Thoracic aorta (tissue), 2 donors: ENCODE results near the gene SUPT16H. TPM values are rescaled to one million over a fixed set of nuclear protein-coding genes. Genes with fewer than 3 reads are reported as not detected.
"Not testable (repeated sequence)": the region's sequence is repeated elsewhere in the genome, so short reads cannot be mapped to it uniquely, and the experiment has no call there.

ENCODE experiments used
- ATAC-seq: fragments of 150-250 bp; one replicate; pipeline ENCODE4 v1.8.0; 2017; ENCODE audit warnings: low read depth; ENCODE audit not compliant: insufficient number of reproducible peaks, low FRiP score
- DNase-seq: peaks from one replicate; pipeline ENCODE4 v3.0.0-alpha.2; 2020; ENCODE audit warnings: low spot score
- H3K27ac ChIP-seq, 2 donors: fragments of 200-600 bp; sonication (generic); 1 replicate in 1 of 2; 2 replicates in 1 of 2; pipeline ENCODE4 v1.5.1; 2016; ENCODE audit warnings: mild to moderate bottlenecking in 2 of 2, moderate library complexity in 2 of 2
- H3K27me3 ChIP-seq: fragments of 200-600 bp; sonication (generic); replicated peaks from 2 replicates; pipeline ENCODE4 v1.6.0; 2016; ENCODE audit warnings: mild to moderate bottlenecking; ENCODE audit not compliant: insufficient read depth
- H3K36me3 ChIP-seq: fragments of 200-600 bp; sonication (generic); one replicate; pipeline ENCODE4 v1.5.1; 2016
- H3K4me1 ChIP-seq, 2 donors: fragments of 200-600 bp; sonication (generic); 1 replicate in 1 of 2; 2 replicates in 1 of 2; pipeline versions ENCODE4 v1.5.1 to v1.6.0; 2016; ENCODE audit warnings: low read depth in 2 of 2, mild to moderate bottlenecking in 1 of 2; ENCODE audit not compliant: control insufficient read depth in 1 of 2
- H3K4me3 ChIP-seq: fragments of 200-600 bp; sonication (generic); 2 replicates; pipeline ENCODE4 v1.5.1; 2016; ENCODE audit warnings: mild to moderate bottlenecking
- H3K9me3 ChIP-seq: fragments of 200-600 bp; sonication (generic); 2 replicates; pipeline ENCODE4 v1.5.1; 2016
- CTCF ChIP-seq: fragments of 200-600 bp; sonication (generic); IDR thresholded peaks from one replicate; pipeline ENCODE4 v1.5.1; 2019; ENCODE audit warnings: antibody characterized with exemption
- total RNA-seq, 2 donors: library from RNA; depleted of rRNA; stranded (reverse); fragments of >200 nt; gene quantifications; one replicate each; pipeline versions ENCODE4 v1.1.0 to v1.2.3, GENCODE V29; 2016

Gene SUPT16H
- total RNA-seq, 2 donors from 2014 or later, result 48.1 to 87.3 TPM

GRCh38 chr14:21382886-21383847 is 652 bp downstream of the SUPT16H start:
- peak overlapping the region; percentile 75 for H3K4me3 ChIP-seq
- no peak for TF ChIP-seq CTCF
- H3K36me3 ChIP-seq, result peaks cover 7% of the 10 kb centered on the region
- peaks cover 21% of the 10 kb centered on the region in 2 donors for H3K4me1 ChIP-seq
- H3K9me3 ChIP-seq, result no peaks in the 10 kb centered on the region
- no peaks in the 10 kb centered on the region for H3K27me3 ChIP-seq
- peak overlapping the region; percentile 94 to 95 for H3K27ac ChIP-seq
- ATAC-seq, result peak; percentile 10
- DNase-seq, result no peak

GRCh38 chr14:21382095-21382494 is 1.7 kb downstream of the SUPT16H start:
- Histone ChIP-seq H3K4me3 (no peak overlapping the region), H3K36me3 (peaks cover 5% of the 10 kb centered on the region), H3K9me3 (no peaks in the 10 kb centered on the region), H3K4me1 (peaks cover 21% of the 10 kb centered on the region in 2 donors), H3K27ac (no peak overlapping the region), H3K27me3 (no peaks in the 10 kb centered on the region)
- ATAC-seq, result no peak
- DNase-seq, result no peak
- no peak for TF ChIP-seq CTCF

- Histone ChIP-seq H3K4me1 (peaks cover 18 to 21% of the 10 kb centered on the region in 2 donors), H3K27me3 (no peaks in the 10 kb centered on the region), H3K4me3 (no peak overlapping the region), H3K36me3 (no peaks in the 10 kb centered on the region), H3K9me3 (no peaks in the 10 kb centered on the region), H3K27ac (no peak overlapping the region)
- no peak for TF ChIP-seq CTCF
- no peak for ATAC-seq
- no peak for DNase-seq
These were observed 4.5 kb downstream of the SUPT16H start for GRCh38 chr14:21379338-21379737.

GRCh38 chr14:21373980-21374379 is 9.8 kb downstream of the SUPT16H start:
- no peak for ATAC-seq

GRCh38 chr14:21372814-21373213 is 11.0 kb downstream of the SUPT16H start:
- H3K4me3 ChIP-seq, H3K27ac ChIP-seq, H3K9me3 ChIP-seq, H3K4me1 ChIP-seq, H3K27me3 ChIP-seq, ATAC-seq, DNase-seq: not testable (repeated sequence)
- peaks cover 49% of the 10 kb centered on the region for H3K36me3 ChIP-seq

More at GRCh38 chr14:21373980-21374379, 9.8 kb downstream of the SUPT16H start:
- no peak for TF ChIP-seq CTCF
- H3K4me3 ChIP-seq, result no peak overlapping the region
- H3K36me3 ChIP-seq, result peaks cover 37% of the 10 kb centered on the region
- no peaks in the 10 kb centered on the region for H3K27me3 ChIP-seq
- H3K9me3 ChIP-seq, result no peaks in the 10 kb centered on the region
- no peak for DNase-seq
- H3K4me1 ChIP-seq, result no peaks in the 10 kb centered on the region
- H3K27ac ChIP-seq, result no peak overlapping the region
